Measurements from ENCODE around the gene CA11.
A peak's percentile ranks its signal among the peaks of the same experiment; 100 is the strongest.
"Not testable (repeated sequence)": the region's sequence is repeated elsewhere in the genome, so short reads cannot be mapped to it uniquely, and the experiment has no call there.

CA11 gene

GRCh38 chr19:48635966-48636858 is 9.8 kb downstream of the CA11 start:
- WGBS, 2 experiments: 2% methylated on average over 35 of the region's 35 CpGs
- H3K4me3 ChIP-seq (ENCODE audit: insufficient read depth, low read depth, low read length): peak overlapping the region; percentile 75
- no peaks in the 10 kb centered on the region for H3K9me3 ChIP-seq (ENCODE audit: control insufficient read depth, low read length)
- peaks cover 13% of the 10 kb centered on the region for H3K4me1 ChIP-seq (ENCODE audit: control insufficient read depth, insufficient read depth, low read length)
- no peaks in the 10 kb centered on the region for H3K36me3 ChIP-seq (ENCODE audit: control insufficient read depth, insufficient read depth, low read length)
- H3K27me3 ChIP-seq (ENCODE audit: control insufficient read depth, insufficient read depth, low read length, poor library complexity, severe bottlenecking): peaks cover 10% of the 10 kb centered on the region
- H3K27ac ChIP-seq (ENCODE audit: insufficient read depth, low read depth, low read length, poor library complexity, severe bottlenecking): no peak overlapping the region

DNA sequence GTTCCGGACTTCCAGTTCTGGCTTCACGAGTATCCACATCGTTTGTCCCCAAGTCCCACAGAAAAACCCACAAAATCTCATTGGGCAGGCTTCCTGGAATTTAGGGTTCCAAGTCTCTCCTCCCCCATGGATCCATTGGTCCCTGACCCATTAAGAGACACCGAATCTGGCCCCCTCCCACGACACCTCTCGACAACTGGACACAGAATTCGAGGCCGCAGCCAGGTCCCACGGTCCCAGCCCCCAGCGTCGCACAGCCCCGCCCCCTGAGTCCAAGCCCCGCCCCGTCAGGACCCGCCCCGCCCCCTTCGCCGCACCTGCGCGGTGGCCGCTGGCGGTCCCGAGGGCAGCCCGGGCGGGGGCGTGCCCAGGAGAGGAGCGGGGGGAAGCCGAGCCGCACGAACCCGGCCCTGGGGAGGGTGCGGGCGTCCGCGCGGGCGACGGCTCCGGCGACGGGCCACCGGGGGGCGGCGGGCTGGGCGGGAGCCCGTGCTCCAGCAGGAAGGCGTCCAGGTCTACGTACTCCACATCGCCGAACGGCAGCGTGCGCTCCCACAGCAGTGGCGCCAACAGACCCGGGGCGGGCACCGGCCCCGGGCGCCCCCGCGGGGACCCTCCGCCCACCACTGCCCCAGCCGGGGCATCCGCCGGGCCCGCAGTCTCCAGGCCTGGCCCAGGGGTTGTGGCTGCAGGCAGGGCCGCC is 10.6 kb downstream of the CA11 start:
- peak overlapping the region; percentile 75 for H3K4me3 ChIP-seq (ENCODE audit: insufficient read depth, low read depth, low read length)
- H3K36me3 ChIP-seq (ENCODE audit: control insufficient read depth, insufficient read depth, low read length): no peaks in the 10 kb centered on the region
- H3K27me3 ChIP-seq (ENCODE audit: control insufficient read depth, insufficient read depth, low read length, poor library complexity, severe bottlenecking): peaks cover 10% of the 10 kb centered on the region
- peaks cover 20% of the 10 kb centered on the region for H3K4me1 ChIP-seq (ENCODE audit: control insufficient read depth, insufficient read depth, low read length)
- 2% methylated on average over 67 of the region's 67 CpGs for WGBS, 2 experiments
- no peaks in the 10 kb centered on the region for H3K9me3 ChIP-seq (ENCODE audit: control insufficient read depth, low read length)
- H3K27ac ChIP-seq (ENCODE audit: insufficient read depth, low read depth, low read length, poor library complexity, severe bottlenecking): peak overlapping the region; percentile 74

DNA sequence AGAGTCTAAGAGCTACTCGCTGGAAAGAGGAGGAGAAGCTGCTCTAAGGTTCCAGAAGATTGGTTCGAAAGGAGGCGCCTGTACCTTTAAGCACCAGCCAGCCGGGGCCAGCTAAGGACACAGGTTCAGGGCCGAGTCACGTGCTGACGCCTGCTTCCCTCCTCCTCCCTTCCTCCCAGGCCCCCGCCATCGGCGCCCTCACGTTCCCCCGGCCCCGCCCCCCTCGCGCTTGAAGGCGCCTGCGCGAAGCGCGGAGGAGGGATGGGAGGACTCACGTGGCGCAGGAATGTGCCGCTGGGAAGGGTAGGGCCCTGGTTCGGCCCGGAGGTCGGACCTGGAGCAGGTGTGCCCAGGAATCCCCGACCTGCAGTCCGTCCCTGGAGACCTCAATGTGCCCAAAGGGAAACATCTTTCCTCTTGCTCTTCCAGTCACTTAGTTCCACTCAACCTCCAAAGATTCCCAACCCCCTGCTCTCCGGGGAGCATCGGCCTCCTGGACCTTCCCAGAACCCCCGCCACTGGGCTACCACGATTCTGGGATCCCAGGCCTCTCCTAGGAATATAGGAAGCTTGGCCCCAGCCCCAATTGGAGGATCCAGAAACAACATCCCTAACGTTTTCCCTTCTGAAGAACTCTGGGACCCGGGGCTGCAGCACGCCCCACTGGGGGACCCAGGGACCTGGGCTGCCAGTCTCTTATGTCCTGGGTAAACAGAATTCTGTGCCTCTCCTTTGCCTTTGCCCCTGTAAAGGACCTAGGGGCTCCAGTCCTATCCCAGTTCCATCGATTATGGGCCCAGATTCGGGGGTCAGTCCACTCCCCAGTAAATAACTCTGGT is 11.3 kb downstream of the CA11 start:
- peak overlapping the region; percentile 75 for H3K4me3 ChIP-seq (ENCODE audit: insufficient read depth, low read depth, low read length)
- WGBS, 2 experiments: 10 to 11% methylated on average over 37 of the region's 37 CpGs
- no peaks in the 10 kb centered on the region for H3K9me3 ChIP-seq (ENCODE audit: control insufficient read depth, low read length)
- peaks cover 10% of the 10 kb centered on the region for H3K27me3 ChIP-seq (ENCODE audit: control insufficient read depth, insufficient read depth, low read length, poor library complexity, severe bottlenecking)
- H3K36me3 ChIP-seq (ENCODE audit: control insufficient read depth, insufficient read depth, low read length): no peaks in the 10 kb centered on the region
- peak overlapping the region; percentile 74 for H3K27ac ChIP-seq (ENCODE audit: insufficient read depth, low read depth, low read length, poor library complexity, severe bottlenecking)
- peaks cover 25% of the 10 kb centered on the region for H3K4me1 ChIP-seq (ENCODE audit: control insufficient read depth, insufficient read depth, low read length)

DNA sequence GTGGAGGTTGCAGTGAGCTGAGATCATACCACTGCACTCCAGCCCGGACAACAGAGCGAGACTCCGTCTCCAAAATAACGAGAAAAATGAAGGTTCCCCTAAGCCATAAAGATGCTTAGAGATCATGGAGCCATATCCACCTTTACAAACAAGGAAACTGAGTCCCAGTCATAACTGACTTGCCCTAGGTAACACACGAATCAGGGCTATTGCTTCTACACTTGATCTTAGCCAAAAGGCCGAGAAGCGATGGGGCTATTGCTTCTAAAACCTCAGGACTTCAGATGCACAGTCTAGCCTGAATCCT is 12.0 kb downstream of the CA11 start:
- peak overlapping the region; percentile 20 for H3K4me3 ChIP-seq (ENCODE audit: insufficient read depth, low read depth, low read length)
- H3K4me1 ChIP-seq (ENCODE audit: control insufficient read depth, insufficient read depth, low read length): peaks cover 29% of the 10 kb centered on the region
- H3K9me3 ChIP-seq (ENCODE audit: control insufficient read depth, low read length): no peaks in the 10 kb centered on the region
- 83 to 90% methylated on average over 7 of the region's 7 CpGs for WGBS, 2 experiments
- H3K36me3 ChIP-seq (ENCODE audit: control insufficient read depth, insufficient read depth, low read length): no peaks in the 10 kb centered on the region
- H3K27me3 ChIP-seq (ENCODE audit: control insufficient read depth, insufficient read depth, low read length, poor library complexity, severe bottlenecking): peaks cover 10% of the 10 kb centered on the region
- peak overlapping the region; percentile 57 for H3K27ac ChIP-seq (ENCODE audit: insufficient read depth, low read depth, low read length, poor library complexity, severe bottlenecking)

DNA sequence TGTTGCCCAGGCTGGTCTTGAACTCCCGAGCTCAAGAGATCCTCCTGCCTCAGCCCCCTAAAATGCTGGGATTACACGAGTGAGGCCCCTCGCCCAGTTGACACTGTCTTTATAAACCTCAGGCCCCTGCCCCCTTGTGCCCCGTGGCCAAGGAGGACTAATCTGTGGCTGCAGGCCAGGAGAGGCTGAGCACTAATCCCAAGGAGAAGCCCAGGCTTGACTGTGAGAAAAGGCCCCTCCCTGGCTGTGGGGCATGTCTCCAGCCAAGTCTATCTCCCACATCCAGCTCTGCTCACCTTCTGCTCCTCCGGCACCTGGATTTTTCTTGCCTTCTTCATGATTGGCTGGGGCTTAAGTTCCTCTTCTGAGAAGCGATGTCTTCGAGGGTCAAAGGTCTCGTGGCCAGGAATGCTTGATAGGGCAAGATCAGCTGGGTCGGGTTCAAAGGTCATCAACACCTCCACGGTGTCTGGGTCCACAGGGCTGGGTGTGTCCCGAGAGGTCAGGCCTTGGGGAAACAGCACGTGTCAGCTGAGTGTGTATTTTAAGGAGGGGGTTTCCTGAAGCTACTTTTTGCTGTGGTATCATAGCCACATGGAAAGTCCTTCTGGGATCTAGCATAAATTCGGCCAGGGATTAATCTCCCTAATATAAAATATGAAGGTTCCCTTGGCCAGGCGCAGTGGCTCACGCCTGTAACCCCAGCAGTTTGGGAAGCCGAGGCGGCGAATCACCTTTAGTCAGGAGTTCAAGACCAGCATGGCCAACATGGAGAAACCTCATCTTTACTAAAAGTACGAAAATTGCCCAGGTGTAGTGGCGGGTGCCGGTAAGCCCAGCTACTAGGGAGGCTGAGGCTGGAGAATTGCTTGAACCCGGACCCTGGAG is 12.6 kb downstream of the CA11 start:
- Histone ChIP-seq H3K27ac (ENCODE audit: insufficient read depth, low read depth, low read length, poor library complexity, severe bottlenecking) (no peak overlapping the region), H3K4me3 (ENCODE audit: insufficient read depth, low read depth, low read length) (no peak overlapping the region), H3K4me1 (ENCODE audit: control insufficient read depth, insufficient read depth, low read length) (peaks cover 23% of the 10 kb centered on the region), H3K27me3 (ENCODE audit: control insufficient read depth, insufficient read depth, low read length, poor library complexity, severe bottlenecking) (peaks cover 10% of the 10 kb centered on the region), H3K36me3 (ENCODE audit: control insufficient read depth, insufficient read depth, low read length) (no peaks in the 10 kb centered on the region), H3K9me3 (ENCODE audit: control insufficient read depth, low read length) (no peaks in the 10 kb centered on the region)
- 90 to 94% methylated on average over 22 of the region's 22 CpGs for WGBS, 2 experiments

- Histone ChIP-seq H3K36me3 (ENCODE audit: control insufficient read depth, insufficient read depth, low read length) (no peaks in the 10 kb centered on the region), H3K27ac (ENCODE audit: insufficient read depth, low read depth, low read length, poor library complexity, severe bottlenecking) (no peak overlapping the region), H3K9me3 (ENCODE audit: control insufficient read depth, low read length) (no peaks in the 10 kb centered on the region), H3K27me3 (ENCODE audit: control insufficient read depth, insufficient read depth, low read length, poor library complexity, severe bottlenecking) (peaks cover 10% of the 10 kb centered on the region), H3K4me3 (ENCODE audit: insufficient read depth, low read depth, low read length) (no peak overlapping the region), H3K4me1 (ENCODE audit: control insufficient read depth, insufficient read depth, low read length) (peaks cover 22% of the 10 kb centered on the region)
Observed at GRCh38 chr19:48632692-48633147, 13.3 kb downstream of the CA11 start.

DNA sequence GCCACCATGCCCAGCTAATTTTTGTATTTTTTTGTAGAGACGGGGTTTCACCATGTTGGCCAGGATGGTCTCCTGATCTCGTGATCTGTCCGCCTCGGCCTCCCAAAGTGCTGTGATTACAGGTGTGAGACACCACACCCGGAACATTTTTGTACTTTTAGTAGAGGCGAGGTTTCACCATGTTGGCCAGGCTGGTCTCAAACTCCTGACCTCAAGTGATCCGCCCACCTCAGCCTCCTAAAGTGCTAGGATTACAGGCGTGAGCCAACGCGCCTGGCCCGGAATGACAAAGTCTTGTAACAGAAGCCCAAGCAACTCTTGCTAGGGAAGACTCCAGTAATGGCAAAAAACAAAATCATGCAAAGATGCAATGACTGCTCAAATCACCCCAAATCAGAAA is 13.7 kb downstream of the CA11 start:
- H3K27ac ChIP-seq (ENCODE audit: insufficient read depth, low read depth, low read length, poor library complexity, severe bottlenecking); H3K4me3 ChIP-seq (ENCODE audit: insufficient read depth, low read depth, low read length); H3K9me3 ChIP-seq (ENCODE audit: control insufficient read depth, low read length); H3K36me3 ChIP-seq (ENCODE audit: control insufficient read depth, insufficient read depth, low read length): not testable (repeated sequence)
- Histone ChIP-seq H3K4me1 (ENCODE audit: control insufficient read depth, insufficient read depth, low read length) (peaks cover 22% of the 10 kb centered on the region), H3K27me3 (ENCODE audit: control insufficient read depth, insufficient read depth, low read length, poor library complexity, severe bottlenecking) (peaks cover 10% of the 10 kb centered on the region)
- 92 to 95% methylated on average over 11 of the region's 11 CpGs for WGBS, 2 experiments

DNA sequence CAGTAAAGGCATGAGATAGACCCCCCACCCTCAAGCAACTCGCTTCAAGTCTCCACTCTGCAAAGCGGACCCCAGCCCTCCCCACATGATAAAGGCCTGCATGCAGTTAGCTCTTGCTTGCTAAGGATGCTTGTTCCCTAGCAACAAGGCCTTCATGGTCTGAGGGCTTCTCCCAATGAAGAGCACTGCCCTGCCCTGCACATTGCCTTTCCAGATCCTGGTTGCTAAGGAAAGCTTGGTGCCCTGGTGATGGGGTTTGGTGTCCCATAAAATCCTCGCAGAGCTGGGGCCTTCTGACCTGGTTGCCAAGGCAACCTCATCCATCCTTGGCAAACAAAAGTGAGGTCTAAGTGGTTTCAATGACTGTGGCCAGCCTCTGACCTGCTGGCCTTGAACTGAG is 14.8 kb downstream of the CA11 start:
- Histone ChIP-seq H3K36me3 (ENCODE audit: control insufficient read depth, insufficient read depth, low read length) (no peaks in the 10 kb centered on the region), H3K9me3 (ENCODE audit: control insufficient read depth, low read length) (no peaks in the 10 kb centered on the region), H3K4me3 (ENCODE audit: insufficient read depth, low read depth, low read length) (no peak overlapping the region), H3K27me3 (ENCODE audit: control insufficient read depth, insufficient read depth, low read length, poor library complexity, severe bottlenecking) (peaks cover 6% of the 10 kb centered on the region), H3K27ac (ENCODE audit: insufficient read depth, low read depth, low read length, poor library complexity, severe bottlenecking) (peak overlapping the region; percentile 91), H3K4me1 (ENCODE audit: control insufficient read depth, insufficient read depth, low read length) (peaks cover 22% of the 10 kb centered on the region)
- 76 to 78% methylated on average over 3 of the region's 3 CpGs for WGBS, 2 experiments

GRCh38 chr19:48630296-48631063 is 15.5 kb downstream of the CA11 start:
- peak overlapping the region; percentile 91 for H3K27ac ChIP-seq (ENCODE audit: insufficient read depth, low read depth, low read length, poor library complexity, severe bottlenecking)
- peak overlapping the region; percentile 21 for H3K4me3 ChIP-seq (ENCODE audit: insufficient read depth, low read depth, low read length)

More at GRCh38 chr19:48630296-48631063, 15.5 kb downstream of the CA11 start:
- 9% methylated on average over 44 to 47 of the region's 47 CpGs for WGBS, 2 experiments
- H3K36me3 ChIP-seq (ENCODE audit: control insufficient read depth, insufficient read depth, low read length): no peaks in the 10 kb centered on the region
- no peaks in the 10 kb centered on the region for H3K27me3 ChIP-seq (ENCODE audit: control insufficient read depth, insufficient read depth, low read length, poor library complexity, severe bottlenecking)
- peaks cover 23% of the 10 kb centered on the region for H3K4me1 ChIP-seq (ENCODE audit: control insufficient read depth, insufficient read depth, low read length)
- H3K9me3 ChIP-seq (ENCODE audit: control insufficient read depth, low read length): no peaks in the 10 kb centered on the region
